ENCODE measurements around the gene ABCC5.

ABCC5 gene

GRCh38 chr3:183896184-183896583 lies 121.5 kb downstream of the ABCC5 start:
- DNase-seq (ENCODE audit: extremely low spot score): no peak
- CTCF ChIA-PET: interaction anchor here (0.8 to 7.4 kb wide), 47 partner anchors 10 to 660 kb away, joined by 3 to 65 read pairs (median 5); partner anchors contain the start of genes ABCC5, ABCF3, EEF1AKMT4 and EIF2B5
- TF ChIP-seq CTCF (IDR thresholded peaks at IDR 0.05; ENCODE audit: control extremely low read depth, extremely low read depth, low read depth, missing control alignments): no peak
- POLR2A ChIA-PET: no interaction called here

- TF ChIP-seq CTCF (IDR thresholded peaks at IDR 0.05; ENCODE audit: control extremely low read depth, extremely low read depth, low read depth, missing control alignments): no peak
- CTCF ChIA-PET: interaction anchor here (0.6 to 7.4 kb wide), 52 partner anchors 10 to 661 kb away, joined by 3 to 65 read pairs (median 4); partner anchors contain the start of genes ABCC5, ABCF3, EEF1AKMT4 and EIF2B5
- POLR2A ChIA-PET: no interaction called here
- DNase-seq (ENCODE audit: extremely low spot score): no peak
Measured at GRCh38 chr3:183895774-183896173, 121.9 kb downstream of the ABCC5 start.

- ChIA-PET POLR2A (interaction anchor here (0.6 kb wide), 1 partner anchor 250 kb away, joined by 3 read pairs; no protein-coding TSS in a partner anchor), CTCF (interaction anchor here (0.6 to 7.4 kb wide), 49 partner anchors 10 to 661 kb away, joined by 3 to 65 read pairs (median 4); partner anchors contain the start of genes ABCC5, ABCF3, EEF1AKMT4 and EIF2B5)
- peak; percentile 86 for DNase-seq (ENCODE audit: extremely low spot score)
- TF ChIP-seq CTCF (IDR thresholded peaks at IDR 0.05; ENCODE audit: control extremely low read depth, extremely low read depth, low read depth, missing control alignments): peak; percentile 79
Measured at GRCh38 chr3:183895296-183895695, 122.4 kb downstream of the ABCC5 start.

- no peak for TF ChIP-seq CTCF (IDR thresholded peaks at IDR 0.05; ENCODE audit: control extremely low read depth, extremely low read depth, low read depth, missing control alignments)
- ChIA-PET POLR2A (no interaction called here), CTCF (interaction anchor here (0.9 to 7.4 kb wide), 4 partner anchors 7 to 357 kb away, joined by 3 to 55 read pairs (median 4); partner anchors contain the start of genes EEF1AKMT4 and PARL)
- no peak for DNase-seq (ENCODE audit: extremely low spot score)
Measured at GRCh38 chr3:183892610-183893214, 125.0 kb downstream of the ABCC5 start.

GRCh38 chr3:183885766-183886165 lies 131.9 kb downstream of the ABCC5 start:
- DNase-seq (ENCODE audit: extremely low spot score): no peak
- CTCF ChIA-PET: interaction anchor here (0.6 to 3.5 kb wide), 11 partner anchors 10 to 503 kb away, joined by 3 to 55 read pairs (median 10); no protein-coding TSS in a partner anchor

More at GRCh38 chr3:183885766-183886165, 131.9 kb downstream of the ABCC5 start:
- TF ChIP-seq CTCF (IDR thresholded peaks at IDR 0.05; ENCODE audit: control extremely low read depth, extremely low read depth, low read depth, missing control alignments): no peak
- POLR2A ChIA-PET: no interaction called here
